NCI-H1105 treated with DMSO at 0.1 percent for 48 hours (cell line): ENCODE measurements around the gene CHST11.
"Not testable (repeated sequence)": the region's sequence is repeated elsewhere in the genome, so short reads cannot be mapped to it uniquely, and the experiment has no call there.

Experiments used
- DNase-seq: peaks from one replicate; lab custom pipeline; 2025; lab: John Stamatoyannopoulos, UW

Gene CHST11

GRCh38 chr12:104527653-104528052 is 70.9 kb downstream of the CHST11 start:
- DNase-seq = not testable (repeated sequence)

- no peak for DNase-seq
These were observed 72.6 kb downstream of the CHST11 start for GRCh38 chr12:104529130-104529874.

GRCh38 chr12:104532636-104533035 is 75.9 kb downstream of the CHST11 start:
- no peak for DNase-seq

- DNase-seq = no peak
These were observed 76.4 kb downstream of the CHST11 start for GRCh38 chr12:104533134-104533533.

- DNase-seq = no peak
These were observed 77.6 kb downstream of the CHST11 start for GRCh38 chr12:104534162-104534856.

GRCh38 chr12:104534857-104535248 is 78.1 kb downstream of the CHST11 start:
- no peak for DNase-seq

GRCh38 chr12:104535369-104535768 is 78.6 kb downstream of the CHST11 start:
- no peak for DNase-seq

- DNase-seq = no peak
These were observed 80.1 kb downstream of the CHST11 start for GRCh38 chr12:104536841-104537240.

GRCh38 chr12:104538056-104538455 is 81.3 kb downstream of the CHST11 start:
- DNase-seq = no peak

- no peak for DNase-seq
These were observed 82.2 kb downstream of the CHST11 start for GRCh38 chr12:104538891-104539462.

GRCh38 chr12:104544836-104545235 is 88.1 kb downstream of the CHST11 start:
- DNase-seq = no peak

GRCh38 chr12:104546575-104546974 is 89.8 kb downstream of the CHST11 start:
- DNase-seq = peak; percentile 72

- DNase-seq = peak; percentile 83
These were observed 90.5 kb downstream of the CHST11 start for GRCh38 chr12:104547235-104547634.

GRCh38 chr12:104549815-104550480 is 93.2 kb downstream of the CHST11 start:
- DNase-seq = no peak

- DNase-seq = no peak
These were observed 94.7 kb downstream of the CHST11 start for GRCh38 chr12:104551313-104551931.

- DNase-seq = no peak
These were observed 96.7 kb downstream of the CHST11 start for GRCh38 chr12:104553421-104553820.

- DNase-seq = peak; percentile 98
These were observed 98.9 kb downstream of the CHST11 start for GRCh38 chr12:104555648-104556047.

GRCh38 chr12:104557488-104558195 is 100.9 kb downstream of the CHST11 start:
- DNase-seq = no peak

- no peak for DNase-seq
These were observed 104.1 kb downstream of the CHST11 start for GRCh38 chr12:104560881-104561280.

- DNase-seq = no peak
These were observed 106.0 kb downstream of the CHST11 start for GRCh38 chr12:104562763-104563162.

GRCh38 chr12:104564662-104565061 is 107.9 kb downstream of the CHST11 start:
- not testable (repeated sequence) for DNase-seq
